ENCODE measurements around the gene RFPL4A.

DNA sequence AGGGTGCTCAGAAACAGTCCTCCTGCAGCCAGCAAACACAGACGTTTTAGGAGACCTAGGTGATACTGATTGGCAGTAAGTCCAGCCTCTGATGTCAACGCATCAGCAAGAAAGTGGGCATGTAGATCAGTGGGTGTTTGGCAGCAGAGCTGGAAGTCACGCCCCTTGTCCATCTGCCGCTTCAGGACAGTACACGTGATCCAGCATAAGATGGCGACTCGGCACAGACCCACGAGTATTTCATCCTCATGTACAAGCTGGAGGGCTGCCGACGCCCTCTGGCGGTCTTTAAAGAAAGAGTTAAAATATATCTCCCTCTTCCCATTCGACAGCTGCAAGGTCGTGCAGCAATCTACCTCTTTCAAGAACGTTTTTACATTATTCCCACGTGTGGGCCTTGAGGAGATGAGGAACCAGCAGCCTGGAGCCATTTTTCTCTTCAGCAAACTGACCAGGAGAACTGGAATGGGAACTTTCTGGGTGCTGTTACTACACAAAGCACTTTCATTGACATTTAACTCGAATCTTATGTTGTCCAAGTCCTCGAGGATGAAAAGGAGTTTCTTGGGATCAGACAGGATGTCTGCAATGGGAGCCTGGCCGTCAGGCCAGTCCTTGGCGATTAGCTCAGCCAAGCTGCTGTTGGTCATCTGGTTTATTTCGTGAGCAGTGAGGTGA, 50.6 kb downstream of the RFPL4A start:
- TF ChIP-seq, protein P1, sequence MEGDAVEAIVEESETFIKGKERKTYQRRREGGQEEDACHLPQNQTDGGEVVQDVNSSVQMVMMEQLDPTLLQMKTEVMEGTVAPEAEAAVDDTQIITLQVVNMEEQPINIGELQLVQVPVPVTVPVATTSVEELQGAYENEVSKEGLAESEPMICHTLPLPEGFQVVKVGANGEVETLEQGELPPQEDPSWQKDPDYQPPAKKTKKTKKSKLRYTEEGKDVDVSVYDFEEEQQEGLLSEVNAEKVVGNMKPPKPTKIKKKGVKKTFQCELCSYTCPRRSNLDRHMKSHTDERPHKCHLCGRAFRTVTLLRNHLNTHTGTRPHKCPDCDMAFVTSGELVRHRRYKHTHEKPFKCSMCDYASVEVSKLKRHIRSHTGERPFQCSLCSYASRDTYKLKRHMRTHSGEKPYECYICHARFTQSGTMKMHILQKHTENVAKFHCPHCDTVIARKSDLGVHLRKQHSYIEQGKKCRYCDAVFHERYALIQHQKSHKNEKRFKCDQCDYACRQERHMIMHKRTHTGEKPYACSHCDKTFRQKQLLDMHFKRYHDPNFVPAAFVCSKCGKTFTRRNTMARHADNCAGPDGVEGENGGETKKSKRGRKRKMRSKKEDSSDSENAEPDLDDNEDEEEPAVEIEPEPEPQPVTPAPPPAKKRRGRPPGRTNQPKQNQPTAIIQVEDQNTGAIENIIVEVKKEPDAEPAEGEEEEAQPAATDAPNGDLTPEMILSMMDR (IDR thresholded peaks at IDR 0.05): no peak
- TF ChIP-seq POLR2A (IDR thresholded peaks at IDR 0.05): no peak

Measured in suprapubic skin (tissue), 3 donors.